Activated CD8-positive, alpha-beta memory T cell treated with anti-CD3 and anti-CD28 coated beads for 36 hours (primary cell): Measurements from ENCODE around the gene MYO5B. TPM values are rescaled to one million over a fixed set of nuclear protein-coding genes. Genes with fewer than 3 reads are reported as not detected.

Source experiments
- CTCF ChIA-PET: fragments of 350-600 bp; sonication (Branson Sonifier 250); formaldehyde crosslinking; loops from one replicate; lab custom pipeline; 2021; ENCODE audit warnings: antibody characterized with exemption; lab: Charles Lee
- POLR2A ChIA-PET: fragments of 350-600 bp; sonication (Branson Sonifier 250); formaldehyde crosslinking; loops from one replicate; lab custom pipeline; 2021; ENCODE audit warnings: antibody characterized with exemption; lab: Charles Lee
- total RNA-seq, 2 experiments: library from RNA; stranded (reverse); gene quantifications; one replicate each; pipeline ENCODE4 v1.2.3, GENCODE V29; 2021

Gene MYO5B
- total RNA-seq, 2 experiments from 2014 or later = not detected

DNA sequence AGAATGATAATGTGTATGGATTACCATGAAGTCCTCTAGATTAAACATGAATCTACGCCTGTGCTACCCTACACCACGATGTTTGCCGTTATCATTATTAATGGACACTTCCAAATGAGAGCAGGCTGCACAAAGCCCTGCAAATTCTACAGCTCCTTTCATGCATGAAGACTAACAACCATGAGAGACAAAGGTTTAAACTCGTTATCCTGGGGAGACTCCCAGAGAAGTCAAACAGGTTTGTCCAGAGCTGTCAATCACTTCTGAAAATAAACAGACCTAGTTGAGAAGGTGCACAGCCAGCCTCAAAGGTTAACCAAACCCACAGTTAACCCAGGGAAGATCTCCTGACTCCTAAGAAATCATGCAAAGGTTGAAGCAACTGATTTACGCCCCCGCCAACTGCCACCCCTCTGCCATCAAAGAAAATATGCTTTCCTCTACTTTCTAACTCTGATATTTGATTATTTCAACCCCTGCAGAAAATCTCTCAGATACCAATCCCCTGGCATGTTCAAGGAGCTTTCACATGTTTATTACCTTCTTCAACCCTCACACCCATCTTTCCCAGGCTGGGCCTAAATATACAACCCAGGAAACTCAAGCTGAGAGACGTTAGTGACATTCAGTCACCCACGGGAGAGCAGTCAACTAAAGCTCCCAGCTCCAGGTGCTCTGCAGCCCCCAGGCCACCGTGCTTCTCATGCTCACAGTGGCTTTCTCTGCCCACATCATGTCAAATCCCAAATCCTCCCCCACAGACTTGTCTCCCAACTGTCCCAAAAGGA, 35.9 kb downstream of the MYO5B start:
- ChIA-PET CTCF (no interaction called here), POLR2A (no interaction called here)

DNA sequence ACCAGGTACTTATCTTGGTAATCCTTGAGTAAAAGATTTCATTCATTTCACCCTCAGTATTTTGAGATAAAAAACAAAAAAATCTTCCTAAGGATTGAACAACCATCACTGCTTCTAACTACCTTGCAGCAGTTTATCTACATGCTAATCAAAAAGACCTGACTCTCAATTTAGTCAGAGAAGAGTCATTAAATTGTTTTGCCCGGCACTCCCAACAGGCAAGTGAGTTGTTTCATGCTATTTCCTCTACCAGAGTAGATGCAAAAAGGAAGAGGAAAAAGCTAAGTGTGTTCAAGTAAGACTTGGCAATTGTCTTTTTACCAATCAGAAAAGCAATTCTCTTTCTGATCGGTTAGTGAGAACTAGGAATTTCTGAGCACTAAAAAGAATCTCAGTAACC, 39.5 kb downstream of the MYO5B start:
- ChIA-PET POLR2A (no interaction called here), CTCF (no interaction called here)

DNA sequence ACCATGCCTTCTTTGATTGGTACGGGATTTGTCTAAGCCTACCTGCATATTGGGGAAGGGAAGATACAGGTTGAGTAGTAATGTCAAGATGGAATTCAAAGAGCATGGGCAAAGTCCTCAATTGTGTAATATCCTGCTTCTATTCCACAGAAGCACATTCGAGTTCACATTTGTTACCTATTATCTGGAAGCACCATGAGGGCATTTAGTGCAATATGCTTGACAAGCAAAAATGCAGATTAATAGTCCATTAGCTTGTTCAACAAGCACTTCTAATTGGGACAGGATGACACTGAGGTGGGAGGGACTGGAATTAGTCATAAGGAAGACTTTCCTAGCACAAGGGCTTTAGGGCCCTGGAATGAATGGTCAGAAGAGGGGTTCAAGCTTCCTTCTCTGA, 40.5 kb downstream of the MYO5B start:
- ChIA-PET POLR2A (no interaction called here), CTCF (no interaction called here)

DNA sequence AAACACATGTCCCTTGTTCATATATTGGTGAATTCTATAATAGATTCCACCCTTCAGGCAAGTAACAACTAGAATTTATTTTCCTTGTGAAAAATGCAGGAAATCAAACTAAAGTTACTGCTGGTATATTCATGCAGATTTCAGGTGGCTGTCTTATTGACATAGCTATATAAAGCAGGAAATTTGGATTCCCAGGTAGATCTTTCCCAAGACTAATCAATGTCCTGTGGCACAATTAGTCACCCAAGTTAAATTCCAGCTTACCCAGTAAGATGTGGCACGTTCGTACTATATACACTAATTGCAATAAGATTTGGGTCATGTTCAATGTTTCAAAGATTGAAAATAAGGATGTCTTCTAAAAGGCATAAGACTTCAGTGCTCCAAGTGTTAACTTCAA, 42.0 kb downstream of the MYO5B start:
- ChIA-PET POLR2A (no interaction called here), CTCF (interaction anchor here (0.7 kb wide), 1 partner anchor 290 kb away, joined by 4 read pairs; no protein-coding TSS in a partner anchor)

DNA sequence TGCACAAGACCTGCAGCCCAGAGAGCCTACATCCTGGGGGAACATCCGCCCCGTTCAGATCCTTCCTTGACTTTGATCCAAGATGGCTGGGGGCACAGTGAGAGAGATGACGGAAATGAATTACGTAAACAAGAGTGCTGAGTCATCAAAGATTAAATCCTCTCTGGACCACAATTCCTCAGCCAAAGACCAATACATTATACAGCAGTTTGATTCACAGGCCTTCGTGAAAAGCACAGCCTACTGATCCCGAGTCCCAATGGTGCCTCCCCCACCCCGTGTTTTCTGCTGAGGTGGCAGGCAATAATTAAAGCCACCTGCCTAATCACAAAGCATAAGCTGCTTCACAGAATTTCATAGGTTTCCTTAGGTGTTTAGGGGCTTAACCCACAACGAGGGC, 43.0 kb downstream of the MYO5B start:
- ChIA-PET CTCF (interaction anchor here (0.5 to 1.1 kb wide), 3 partner anchors 16 to 289 kb away, joined by 3 to 4 read pairs (median 3); partner anchors contain the start of gene MYO5B), POLR2A (no interaction called here)

- ChIA-PET POLR2A (no interaction called here), CTCF (no interaction called here)
Measured at GRCh38 chr18:50144540-50144939, 50.4 kb downstream of the MYO5B start.

GRCh38 chr18:50143886-50144285, 51.1 kb downstream of the MYO5B start:
- POLR2A ChIA-PET = no interaction called here

GRCh38 chr18:50143294-50143693, 51.7 kb downstream of the MYO5B start:
- CTCF ChIA-PET = no interaction called here
- POLR2A ChIA-PET = no interaction called here

More at GRCh38 chr18:50143886-50144285, 51.1 kb downstream of the MYO5B start:
- CTCF ChIA-PET = no interaction called here

GRCh38 chr18:50142441-50143120, 52.4 kb downstream of the MYO5B start:
- ChIA-PET CTCF (no interaction called here), POLR2A (no interaction called here)

DNA sequence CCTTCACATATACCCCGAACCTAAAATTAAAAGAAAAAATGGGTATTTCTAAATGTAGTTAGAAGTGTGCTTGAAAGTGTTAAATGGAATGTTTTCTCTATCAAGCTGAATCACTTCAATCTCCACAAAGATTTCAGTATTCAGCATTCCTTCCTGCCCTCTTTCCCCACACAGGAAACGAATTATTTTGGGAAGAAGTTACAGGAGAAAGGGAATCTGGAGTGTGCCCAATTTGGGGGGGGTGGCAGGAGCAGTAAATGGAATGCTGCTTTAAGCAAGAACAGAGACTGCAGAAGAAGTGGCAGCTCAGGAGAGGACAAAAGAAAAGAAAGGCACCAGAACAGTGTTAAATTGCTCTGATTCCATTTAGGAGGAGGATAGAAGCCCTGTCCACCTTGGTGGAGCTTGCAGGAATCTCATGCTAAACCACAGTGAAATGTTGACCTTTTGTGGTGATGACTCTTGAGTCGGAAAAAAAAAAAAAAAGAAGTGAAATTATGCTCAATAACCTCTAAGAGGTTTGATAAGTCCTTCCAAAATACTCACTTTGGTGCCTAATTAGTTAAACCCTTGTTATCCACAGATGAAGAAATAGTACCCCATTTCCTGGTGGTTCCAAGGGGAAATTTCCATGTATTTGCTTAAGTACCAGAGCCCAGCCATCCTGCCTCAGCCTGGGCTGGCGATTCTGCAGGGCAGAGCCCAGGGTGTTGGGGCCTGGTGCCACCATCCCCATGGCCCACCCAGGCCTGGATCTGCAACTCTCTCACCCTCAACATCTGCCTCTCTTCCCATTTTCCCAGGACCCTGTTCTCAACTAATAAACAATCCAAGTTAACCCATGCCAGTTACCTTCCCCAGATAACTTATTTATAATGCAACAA, 56.5 kb downstream of the MYO5B start:
- CTCF ChIA-PET = no interaction called here
- POLR2A ChIA-PET = no interaction called here

- CTCF ChIA-PET = interaction anchor here (0.6 to 0.7 kb wide), 2 partner anchors 16 to 454 kb away, joined by 3 read pairs; no protein-coding TSS in a partner anchor
- POLR2A ChIA-PET = no interaction called here
Measured at GRCh38 chr18:50135903-50136302, 59.0 kb downstream of the MYO5B start.

GRCh38 chr18:50133526-50133925, 61.4 kb downstream of the MYO5B start:
- POLR2A ChIA-PET = no interaction called here

DNA sequence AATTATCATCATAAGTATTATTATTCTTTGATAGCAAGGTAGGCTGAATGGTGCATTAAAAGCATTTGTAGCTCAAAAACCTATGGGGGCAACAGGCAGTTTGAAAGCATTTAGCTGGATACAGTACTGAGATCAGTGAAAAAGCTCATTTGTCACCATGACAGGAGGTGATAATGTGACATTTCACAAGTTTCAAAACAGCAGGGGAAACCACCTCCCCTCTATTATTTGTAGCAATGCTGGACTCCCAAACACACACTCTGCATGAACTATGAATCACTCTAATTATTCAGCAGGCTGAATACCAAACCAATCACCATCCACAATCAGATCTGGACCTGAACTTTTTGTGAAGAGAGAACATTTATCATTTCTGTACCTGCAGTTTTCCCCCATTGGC, 63.4 kb downstream of the MYO5B start:
- CTCF ChIA-PET = no interaction called here
- POLR2A ChIA-PET = no interaction called here

More at GRCh38 chr18:50133526-50133925, 61.4 kb downstream of the MYO5B start:
- CTCF ChIA-PET = no interaction called here

DNA sequence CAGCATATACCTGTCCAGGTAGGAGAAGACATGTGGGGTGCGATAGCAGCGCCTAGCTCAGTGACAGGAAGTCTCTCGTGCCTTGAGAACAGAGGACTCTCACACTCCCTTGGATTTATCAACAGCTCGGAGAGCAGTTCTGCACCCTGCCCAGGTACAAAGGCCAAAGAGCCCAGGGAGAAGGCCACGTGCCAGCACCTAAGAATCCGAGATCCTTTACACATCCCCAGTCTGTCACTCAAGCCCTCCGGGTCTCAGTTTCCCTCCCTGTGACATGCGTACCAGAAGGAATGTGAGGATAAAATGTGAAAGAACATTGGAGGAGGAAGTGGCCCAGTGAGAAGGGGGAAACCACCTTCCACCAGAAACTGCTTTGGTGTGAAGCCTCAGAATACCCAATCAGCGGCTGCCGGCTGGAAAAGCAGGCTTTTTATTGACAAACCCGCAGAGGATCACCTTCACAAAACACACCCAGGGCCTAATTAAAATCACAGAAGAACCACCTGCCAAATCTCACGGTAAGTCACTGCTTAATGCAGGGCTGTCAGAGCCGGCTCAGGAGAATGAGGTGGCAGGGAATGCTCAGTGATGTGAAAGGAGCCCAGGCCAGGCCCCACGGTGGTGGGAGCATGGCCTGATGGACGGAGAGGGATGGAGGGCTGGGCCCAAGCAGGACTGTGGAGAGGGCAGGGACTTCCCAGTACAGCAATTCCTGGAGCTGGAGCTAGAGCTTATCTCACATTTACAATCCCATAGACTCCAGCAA, 66.3 kb downstream of the MYO5B start:
- ChIA-PET POLR2A (no interaction called here), CTCF (no interaction called here)

- POLR2A ChIA-PET = no interaction called here
- CTCF ChIA-PET = no interaction called here
Measured at GRCh38 chr18:50127516-50128210, 67.3 kb downstream of the MYO5B start.

GRCh38 chr18:50126471-50126870, 68.5 kb downstream of the MYO5B start:
- ChIA-PET CTCF (interaction anchor here (0.5 kb wide), 1 partner anchor 113 kb away, joined by 4 read pairs; no protein-coding TSS in a partner anchor), POLR2A (no interaction called here)

DNA sequence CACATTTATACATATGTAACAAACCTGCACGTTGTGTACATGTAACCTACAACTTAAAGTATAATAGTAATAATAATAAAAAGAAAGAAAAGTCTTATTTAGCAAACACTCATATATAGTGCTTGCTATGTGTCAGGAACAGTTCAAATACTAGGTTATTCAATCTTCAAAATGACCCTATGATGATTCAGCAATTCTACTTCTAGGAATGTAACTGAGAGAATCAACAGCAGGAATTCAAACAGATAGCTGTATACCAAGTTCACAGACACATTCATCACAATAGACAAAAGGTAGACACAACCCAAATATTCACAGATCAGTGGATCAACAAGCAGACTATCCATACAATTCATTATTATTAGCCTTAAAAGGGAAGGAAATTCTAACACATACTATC, 69.5 kb downstream of the MYO5B start:
- ChIA-PET CTCF (no interaction called here), POLR2A (no interaction called here)

GRCh38 chr18:50119296-50119695, 75.7 kb downstream of the MYO5B start:
- CTCF ChIA-PET = no interaction called here
- POLR2A ChIA-PET = no interaction called here
